Upper lobe of right lung (tissue), 1 donor: ENCODE measurements around the gene DCBLD2. TPM values are rescaled to one million over a fixed set of nuclear protein-coding genes. Genes with fewer than 3 reads are reported as not detected.

ENCODE experiments used
- ATAC-seq: fragments of 200-7000 bp; cut with Tn5 transposase; one replicate; pipeline ENCODE4 v1.9.1; 2020; ENCODE audit warnings: mild to moderate bottlenecking, moderate library complexity
- DNase-seq: peaks from one replicate; pipeline ENCODE4 v3.0.0-alpha.2; 2020
- H3K27ac ChIP-seq: fragments of 200-600 bp; one replicate; pipeline ENCODE4 v1.8.0; 2022
- H3K27me3 ChIP-seq: fragments of 200-600 bp; one replicate; pipeline ENCODE4 v1.8.0; 2022; ENCODE audit warnings: mild to moderate bottlenecking
- H3K36me3 ChIP-seq: fragments of 200-600 bp; one replicate; pipeline ENCODE4 v1.8.0; 2022
- H3K4me1 ChIP-seq: fragments of 200-600 bp; one replicate; pipeline ENCODE4 v1.8.0; 2022
- H3K4me3 ChIP-seq: fragments of 200-600 bp; one replicate; pipeline ENCODE4 v1.8.0; 2022; ENCODE audit warnings: mild to moderate bottlenecking
- H3K9me3 ChIP-seq: fragments of 200-600 bp; one replicate; pipeline ENCODE4 v1.8.0; 2022
- intact Hi-C: fragments of 100-400 bp; cut with DNase I; formaldehyde crosslinking; loops from one replicate; pipeline ENCODE4 v1.11.0; 2022
- total RNA-seq: library from RNA; stranded (reverse); fragmentation: NEBNext Ultra II Directional; extraction: Animal tissue kit (Norgen Biotek cat#: 25700); gene quantifications from one replicate; pipeline ENCODE4 v1.2.1, GENCODE V29; 2021
- TF ChIP-seq, protein P1 (sequence below): fragments of 200-600 bp; IDR thresholded peaks from one replicate; pipeline ENCODE4 v1.8.0; 2022; ENCODE audit warnings: antibody characterized with exemption
- donor health status: DM: no; HTN: yes; CAD: no; lungs with severe emphysema.

DCBLD2 gene
- total RNA-seq, 1 donor from 2014 or later = 35.8 TPM

DNA sequence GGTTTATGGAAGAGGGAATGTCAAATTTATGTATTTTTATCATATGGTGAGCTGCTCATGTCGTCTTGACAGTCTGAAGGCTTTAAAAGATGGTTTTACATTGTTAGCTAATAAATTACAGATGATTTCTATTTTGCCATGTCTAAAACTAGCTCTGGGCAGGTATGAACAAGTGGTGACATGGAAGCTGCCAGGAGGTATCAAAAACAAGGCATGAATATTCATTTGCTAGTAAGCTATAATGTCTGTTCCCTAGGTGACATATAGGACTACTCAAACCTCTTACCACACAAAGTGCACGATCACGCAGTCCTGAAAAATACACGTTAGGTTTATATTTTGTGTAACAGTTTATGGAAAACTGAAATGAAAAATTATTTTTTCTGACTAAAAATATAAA is 103.6 kb downstream of the DCBLD2 start:
- Histone ChIP-seq H3K27ac (no peak overlapping the region), H3K4me3 (no peak overlapping the region), H3K4me1 (no peaks in the 10 kb centered on the region), H3K36me3 (peaks cover 13% of the 10 kb centered on the region), H3K27me3 (no peaks in the 10 kb centered on the region), H3K9me3 (no peaks in the 10 kb centered on the region)
- no peak for DNase-seq
- intact Hi-C loops = no loop called here
- no peak for ATAC-seq
- TF ChIP-seq, protein P1, sequence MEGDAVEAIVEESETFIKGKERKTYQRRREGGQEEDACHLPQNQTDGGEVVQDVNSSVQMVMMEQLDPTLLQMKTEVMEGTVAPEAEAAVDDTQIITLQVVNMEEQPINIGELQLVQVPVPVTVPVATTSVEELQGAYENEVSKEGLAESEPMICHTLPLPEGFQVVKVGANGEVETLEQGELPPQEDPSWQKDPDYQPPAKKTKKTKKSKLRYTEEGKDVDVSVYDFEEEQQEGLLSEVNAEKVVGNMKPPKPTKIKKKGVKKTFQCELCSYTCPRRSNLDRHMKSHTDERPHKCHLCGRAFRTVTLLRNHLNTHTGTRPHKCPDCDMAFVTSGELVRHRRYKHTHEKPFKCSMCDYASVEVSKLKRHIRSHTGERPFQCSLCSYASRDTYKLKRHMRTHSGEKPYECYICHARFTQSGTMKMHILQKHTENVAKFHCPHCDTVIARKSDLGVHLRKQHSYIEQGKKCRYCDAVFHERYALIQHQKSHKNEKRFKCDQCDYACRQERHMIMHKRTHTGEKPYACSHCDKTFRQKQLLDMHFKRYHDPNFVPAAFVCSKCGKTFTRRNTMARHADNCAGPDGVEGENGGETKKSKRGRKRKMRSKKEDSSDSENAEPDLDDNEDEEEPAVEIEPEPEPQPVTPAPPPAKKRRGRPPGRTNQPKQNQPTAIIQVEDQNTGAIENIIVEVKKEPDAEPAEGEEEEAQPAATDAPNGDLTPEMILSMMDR = no peak

DNA sequence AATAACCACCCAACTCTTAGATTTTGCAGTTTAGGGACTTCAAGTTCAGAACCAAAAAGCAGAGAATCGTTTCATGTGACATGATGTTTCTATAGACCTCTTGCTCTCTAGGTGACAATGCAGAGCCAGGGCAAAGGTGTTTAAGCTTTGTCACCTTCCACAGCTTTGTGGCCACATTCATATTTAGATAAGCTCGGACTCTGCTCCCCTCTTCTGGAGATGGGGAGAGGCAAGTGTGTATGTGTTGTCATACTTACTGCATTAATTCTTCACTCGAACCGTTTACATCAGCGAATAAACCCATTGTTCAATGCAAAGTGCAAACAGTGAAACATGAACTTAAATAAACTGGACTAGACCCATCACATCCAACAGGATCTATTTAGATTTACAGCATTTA is 105.2 kb downstream of the DCBLD2 start:
- no peaks in the 10 kb centered on the region for H3K27me3 ChIP-seq
- ATAC-seq = no peak

DNA sequence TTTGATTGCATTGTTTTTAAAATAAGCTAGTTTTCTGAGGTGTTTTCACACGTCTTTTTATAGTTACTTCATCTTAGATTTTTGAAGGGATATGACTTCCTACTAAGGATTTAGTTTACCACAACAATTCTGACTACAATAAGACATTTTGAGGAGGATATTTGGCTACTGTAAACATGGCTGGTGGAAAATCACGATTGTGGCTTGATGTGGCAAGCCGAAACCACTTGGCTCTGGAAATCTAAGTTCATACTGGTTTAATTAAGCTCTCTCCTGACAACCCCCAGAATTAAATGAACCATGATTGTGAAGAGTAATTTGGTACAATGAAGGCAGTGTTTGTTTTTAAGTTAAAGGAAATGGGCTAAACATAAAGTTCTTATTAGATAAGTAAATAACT is 107.5 kb downstream of the DCBLD2 start:
- Histone ChIP-seq H3K27me3 (no peaks in the 10 kb centered on the region), H3K4me1 (no peaks in the 10 kb centered on the region), H3K27ac (no peak overlapping the region), H3K36me3 (peaks cover 5% of the 10 kb centered on the region), H3K9me3 (no peaks in the 10 kb centered on the region), H3K4me3 (no peak overlapping the region)
- TF ChIP-seq, protein P1 = no peak
- ATAC-seq (no peak), DNase-seq (no peak)
- intact Hi-C loops = no loop called here

More for the DNA sequence above, 105.2 kb downstream of the DCBLD2 start:
- no peak overlapping the region for H3K27ac ChIP-seq
- no peak for DNase-seq
- H3K4me3 ChIP-seq = no peak overlapping the region
- intact Hi-C loops = no loop called here
- H3K9me3 ChIP-seq = no peaks in the 10 kb centered on the region
- H3K4me1 ChIP-seq = no peaks in the 10 kb centered on the region
- TF ChIP-seq, protein P1 = no peak
- peaks cover 13% of the 10 kb centered on the region for H3K36me3 ChIP-seq

DNA sequence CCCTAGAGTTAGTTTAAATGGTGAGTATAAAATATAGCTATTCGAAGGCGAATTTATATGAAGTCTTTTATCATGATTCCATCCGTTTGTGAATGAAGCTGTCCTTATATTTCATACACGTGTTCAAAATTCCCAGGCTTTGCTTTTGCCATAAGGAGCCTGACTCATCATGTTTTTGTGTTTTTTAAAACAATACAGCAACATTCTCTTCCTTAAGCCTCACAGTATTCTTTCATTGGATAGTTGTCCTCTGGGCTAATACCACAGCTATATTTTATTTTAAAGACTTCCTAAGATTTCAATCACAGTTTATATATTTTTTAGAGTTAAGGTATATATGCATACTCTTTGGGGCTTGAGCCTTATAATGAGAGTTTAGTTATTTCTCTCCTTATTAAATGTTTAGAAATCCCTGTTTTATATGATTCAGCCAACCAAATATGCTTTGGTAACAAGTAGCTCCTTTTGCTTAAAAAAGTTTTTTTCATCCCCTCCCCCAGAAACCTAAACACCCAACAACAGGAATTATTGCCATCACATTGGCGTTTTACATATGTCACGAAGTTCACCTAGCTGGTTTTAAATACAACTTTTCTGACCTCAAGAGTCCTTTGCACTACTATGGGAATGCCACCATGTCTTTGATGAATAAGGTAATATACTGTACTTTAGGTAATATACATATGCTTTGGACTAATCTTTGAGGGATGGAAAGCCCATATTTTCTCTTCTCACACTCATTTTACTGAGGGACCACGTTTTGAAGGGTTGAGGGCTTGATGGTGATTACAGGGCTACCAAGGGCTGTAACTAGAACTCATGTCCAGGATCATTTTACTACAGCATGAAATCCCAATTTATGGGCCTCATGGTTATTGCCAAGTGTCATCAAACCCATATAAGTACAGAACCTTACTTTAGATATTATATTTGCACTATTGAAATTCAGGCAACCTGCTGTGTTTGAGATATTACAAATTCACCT is 109.9 kb downstream of the DCBLD2 start:
- no peak for ATAC-seq
- TF ChIP-seq, protein P1 = no peak

DNA sequence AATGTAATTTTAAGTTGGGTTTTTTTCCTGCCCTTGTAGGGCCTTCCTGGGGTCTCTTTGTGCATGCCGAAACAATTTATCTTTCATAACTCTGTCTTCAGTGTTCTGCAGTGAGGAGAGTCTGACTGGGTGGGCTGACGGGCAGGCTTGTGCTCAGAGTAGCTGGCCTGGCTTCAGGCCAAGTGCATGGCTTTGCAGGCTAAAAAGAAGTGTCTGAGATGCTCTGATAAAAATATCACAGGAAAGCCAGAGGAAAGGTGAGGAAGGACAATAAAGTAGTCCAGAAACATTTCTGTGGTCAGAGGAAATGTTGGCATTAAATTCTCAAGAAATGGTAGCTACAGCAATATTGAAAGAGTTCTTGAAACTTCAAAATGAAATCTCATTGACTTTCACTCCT is 112.8 kb downstream of the DCBLD2 start:
- Histone ChIP-seq H3K27ac (no peak overlapping the region), H3K36me3 (no peaks in the 10 kb centered on the region), H3K4me3 (no peak overlapping the region), H3K4me1 (peaks cover 16% of the 10 kb centered on the region), H3K27me3 (no peaks in the 10 kb centered on the region), H3K9me3 (no peaks in the 10 kb centered on the region)
- DNase-seq = no peak
- ATAC-seq = no peak
- intact Hi-C loops = no loop called here
- TF ChIP-seq, protein P1 = no peak

More for the DNA sequence above, 109.9 kb downstream of the DCBLD2 start:
- H3K4me3 ChIP-seq = no peak overlapping the region
- peaks cover 5% of the 10 kb centered on the region for H3K36me3 ChIP-seq
- no peak for DNase-seq
- H3K9me3 ChIP-seq = no peaks in the 10 kb centered on the region
- intact Hi-C loops = no loop called here
- H3K27me3 ChIP-seq = no peaks in the 10 kb centered on the region
- no peak overlapping the region for H3K27ac ChIP-seq
- no peaks in the 10 kb centered on the region for H3K4me1 ChIP-seq
